Measurements from ENCODE around the gene C19orf12.

- TF ChIP-seq GATA3 (IDR thresholded peaks at IDR 0.05; ENCODE audit: low read depth, low read length): no peak
- TF ChIP-seq GATA2 (IDR thresholded peaks at IDR 0.05; ENCODE audit: low read depth, low read length): no peak
Measured at GRCh38 chr19:29712744-29713516, 2.1 kb downstream of the C19orf12 start.

Data from SH-SY5Y (cell line).